OCI-LY1 (cell line): ENCODE measurements around the gene ERBB2.

Experiments used
- EZH2 ChIP-seq: fragments of 200-600 bp; sonication (generic), shearing (Covaris generic); IDR thresholded peaks from 2 replicates; pipeline ENCODE4 v1.8.0; 2017; ENCODE audit warnings: borderline replicate concordance, mixed run types, mild to moderate bottlenecking, antibody characterized with exemption, low read length, moderate library complexity, mixed read lengths
- TF ChIP-seq, protein P1 (sequence below): fragments of 200-600 bp; sonication (generic), shearing (Covaris generic); IDR thresholded peaks from 2 replicates; pipeline ENCODE4 v1.5.1; 2017; ENCODE audit warnings: mild to moderate bottlenecking, antibody characterized with exemption, low read length, moderate library complexity, mixed read lengths

DNA sequence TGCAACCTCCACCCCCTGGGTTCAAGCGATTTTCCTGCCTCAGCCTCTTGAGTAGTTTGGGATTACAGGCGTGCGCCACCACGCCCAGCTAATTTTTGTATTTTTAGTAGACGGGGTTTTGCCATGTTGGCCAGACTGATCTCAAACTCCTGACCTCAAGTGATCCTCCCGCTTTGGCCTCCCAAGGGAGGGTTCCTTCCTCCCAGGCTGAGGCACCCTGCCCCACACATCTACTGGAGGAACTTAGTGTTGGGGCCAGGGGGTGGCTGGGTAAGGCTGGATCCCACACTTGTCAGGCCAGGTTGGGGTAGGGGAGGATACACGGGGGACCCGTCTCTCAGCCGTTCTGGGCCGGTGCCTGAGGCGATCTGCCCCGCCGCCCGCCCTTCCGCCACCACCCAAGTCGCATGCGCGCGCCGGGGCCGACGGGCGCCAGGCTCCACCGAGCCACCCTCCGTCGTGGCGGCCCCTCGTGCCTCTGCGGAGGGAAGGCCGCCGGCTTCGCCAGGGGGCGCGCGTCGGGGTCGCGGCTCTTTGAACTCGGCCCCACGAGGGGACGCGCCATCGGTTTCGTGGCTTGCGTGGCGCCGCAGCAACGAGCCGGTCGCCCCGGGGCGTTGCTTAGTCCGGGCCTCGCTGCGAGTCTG lies 53.8 kb downstream of the ERBB2 start:
- TF ChIP-seq, protein P1, sequence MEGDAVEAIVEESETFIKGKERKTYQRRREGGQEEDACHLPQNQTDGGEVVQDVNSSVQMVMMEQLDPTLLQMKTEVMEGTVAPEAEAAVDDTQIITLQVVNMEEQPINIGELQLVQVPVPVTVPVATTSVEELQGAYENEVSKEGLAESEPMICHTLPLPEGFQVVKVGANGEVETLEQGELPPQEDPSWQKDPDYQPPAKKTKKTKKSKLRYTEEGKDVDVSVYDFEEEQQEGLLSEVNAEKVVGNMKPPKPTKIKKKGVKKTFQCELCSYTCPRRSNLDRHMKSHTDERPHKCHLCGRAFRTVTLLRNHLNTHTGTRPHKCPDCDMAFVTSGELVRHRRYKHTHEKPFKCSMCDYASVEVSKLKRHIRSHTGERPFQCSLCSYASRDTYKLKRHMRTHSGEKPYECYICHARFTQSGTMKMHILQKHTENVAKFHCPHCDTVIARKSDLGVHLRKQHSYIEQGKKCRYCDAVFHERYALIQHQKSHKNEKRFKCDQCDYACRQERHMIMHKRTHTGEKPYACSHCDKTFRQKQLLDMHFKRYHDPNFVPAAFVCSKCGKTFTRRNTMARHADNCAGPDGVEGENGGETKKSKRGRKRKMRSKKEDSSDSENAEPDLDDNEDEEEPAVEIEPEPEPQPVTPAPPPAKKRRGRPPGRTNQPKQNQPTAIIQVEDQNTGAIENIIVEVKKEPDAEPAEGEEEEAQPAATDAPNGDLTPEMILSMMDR = no peak
- TF ChIP-seq EZH2 = no peak
